ENCODE results near the gene LRIG3. TPM values are rescaled to one million over a fixed set of nuclear protein-coding genes. Genes with fewer than 3 reads are reported as not detected.

Gene LRIG3, protein sequence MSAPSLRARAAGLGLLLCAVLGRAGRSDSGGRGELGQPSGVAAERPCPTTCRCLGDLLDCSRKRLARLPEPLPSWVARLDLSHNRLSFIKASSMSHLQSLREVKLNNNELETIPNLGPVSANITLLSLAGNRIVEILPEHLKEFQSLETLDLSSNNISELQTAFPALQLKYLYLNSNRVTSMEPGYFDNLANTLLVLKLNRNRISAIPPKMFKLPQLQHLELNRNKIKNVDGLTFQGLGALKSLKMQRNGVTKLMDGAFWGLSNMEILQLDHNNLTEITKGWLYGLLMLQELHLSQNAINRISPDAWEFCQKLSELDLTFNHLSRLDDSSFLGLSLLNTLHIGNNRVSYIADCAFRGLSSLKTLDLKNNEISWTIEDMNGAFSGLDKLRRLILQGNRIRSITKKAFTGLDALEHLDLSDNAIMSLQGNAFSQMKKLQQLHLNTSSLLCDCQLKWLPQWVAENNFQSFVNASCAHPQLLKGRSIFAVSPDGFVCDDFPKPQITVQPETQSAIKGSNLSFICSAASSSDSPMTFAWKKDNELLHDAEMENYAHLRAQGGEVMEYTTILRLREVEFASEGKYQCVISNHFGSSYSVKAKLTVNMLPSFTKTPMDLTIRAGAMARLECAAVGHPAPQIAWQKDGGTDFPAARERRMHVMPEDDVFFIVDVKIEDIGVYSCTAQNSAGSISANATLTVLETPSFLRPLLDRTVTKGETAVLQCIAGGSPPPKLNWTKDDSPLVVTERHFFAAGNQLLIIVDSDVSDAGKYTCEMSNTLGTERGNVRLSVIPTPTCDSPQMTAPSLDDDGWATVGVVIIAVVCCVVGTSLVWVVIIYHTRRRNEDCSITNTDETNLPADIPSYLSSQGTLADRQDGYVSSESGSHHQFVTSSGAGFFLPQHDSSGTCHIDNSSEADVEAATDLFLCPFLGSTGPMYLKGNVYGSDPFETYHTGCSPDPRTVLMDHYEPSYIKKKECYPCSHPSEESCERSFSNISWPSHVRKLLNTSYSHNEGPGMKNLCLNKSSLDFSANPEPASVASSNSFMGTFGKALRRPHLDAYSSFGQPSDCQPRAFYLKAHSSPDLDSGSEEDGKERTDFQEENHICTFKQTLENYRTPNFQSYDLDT
- polyA plus RNA-seq (2013, experiment 1 of 2) = 15.0 TPM
- polyA plus RNA-seq (2013, experiment 2 of 2) = 14.5 TPM

DNA sequence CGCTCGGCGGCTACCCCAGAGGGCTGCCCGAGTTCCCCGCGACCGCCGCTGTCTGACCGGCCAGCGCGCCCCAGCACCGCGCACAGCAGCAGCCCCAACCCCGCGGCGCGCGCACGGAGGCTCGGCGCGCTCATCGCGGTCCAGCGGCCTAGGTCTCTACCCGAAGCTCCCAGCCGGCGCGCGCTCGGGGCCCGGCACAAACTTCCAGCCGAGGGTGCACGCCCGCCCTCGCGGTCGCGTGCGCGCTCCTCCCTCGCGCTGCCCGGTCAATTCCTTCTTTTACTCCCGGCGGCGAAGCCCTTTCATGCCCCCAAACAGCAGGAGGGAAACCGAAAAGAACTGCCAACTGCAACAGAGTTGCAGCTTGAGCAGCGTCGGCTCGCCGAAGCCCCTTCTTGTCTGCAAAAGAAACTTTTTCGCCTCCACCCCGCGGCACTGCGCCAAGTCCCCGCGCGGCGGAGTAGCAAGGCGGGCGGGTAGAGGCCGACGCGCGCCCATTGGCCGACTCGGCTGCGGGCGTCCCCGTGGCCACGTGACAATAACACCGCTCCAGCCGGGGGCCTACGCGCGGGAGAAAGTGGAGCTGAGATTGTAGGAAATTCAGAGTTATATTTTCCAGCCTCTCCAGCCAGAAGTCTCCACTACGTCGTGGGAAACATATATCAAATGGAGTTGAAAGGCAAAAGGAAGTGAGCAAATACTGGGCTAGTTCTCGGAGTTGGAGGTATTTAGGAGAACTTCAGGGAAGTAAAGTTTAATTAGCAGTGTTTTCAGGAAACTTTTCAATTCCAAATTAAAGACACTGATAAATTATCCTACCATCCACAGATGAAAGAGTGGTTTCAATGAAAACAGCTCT lies at the start of gene LRIG3:
Gene LRIG3 (minus strand): TSS at position 403 of the 859 bp plus-strand sequence. CDS start 269 bp downstream, at position 134.
- Histone ChIP-seq H3K27ac (replicated peaks; ENCODE audit: low read length) (peak within 1 kb of the TSS; percentile 94), H3K4ac (ENCODE audit: low read length) (peak within 1 kb of the TSS; percentile 37), H3K4me1 (ENCODE audit: control insufficient read depth in 2 of 2, insufficient read depth in 1 of 2, low read depth in 1 of 2, low read length in 2 of 2) (peaks cover 6 to 26% of the 10 kb centered on the region in 2 donors), H4K91ac (ENCODE audit: low read depth, low read length, poor library complexity) (no peak within 1 kb of the TSS), H3K27me3 (ENCODE audit: control insufficient read depth in 3 of 3, insufficient read depth in 3 of 3, low read depth in 1 of 3, low read length in 3 of 3) (no peaks in the 10 kb centered on the region), H2BK120ac (ENCODE audit: low read depth, low read length) (peak within 1 kb of the TSS; percentile 52), H3K23ac (ENCODE audit: low read depth, low read length, poor library complexity) (peak within 1 kb of the TSS; percentile 93), H3K4me2 (ENCODE audit: insufficient read depth, low read length, poor library complexity, severe bottlenecking) (peak within 1 kb of the TSS; percentile 86), H4K8ac (ENCODE audit: low read depth, low read length) (peak within 1 kb of the TSS; percentile 86), H2AFZ (ENCODE audit: low read length) (peak within 1 kb of the TSS; percentile 99), H3K14ac (ENCODE audit: low read length) (peak within 1 kb of the TSS; percentile 82), H2AK5ac (ENCODE audit: low read depth, low read length) (peak within 1 kb of the TSS; percentile 75), H3K18ac (ENCODE audit: low read length) (peak within 1 kb of the TSS; percentile 97), H2BK12ac (ENCODE audit: low read length) (no peak within 1 kb of the TSS), H3K36me3 (replicated peaks in 1 of 2; ENCODE audit: control insufficient read depth in 2 of 2, insufficient read depth in 2 of 2, low read length in 2 of 2) (no peaks in the 10 kb centered on the region), H3K79me1 (ENCODE audit: low read depth, low read length) (peaks cover 4% of the 10 kb centered on the region), H2BK5ac (ENCODE audit: low read length) (peak within 1 kb of the TSS; percentile 94), H2BK15ac (ENCODE audit: low read length) (peak within 1 kb of the TSS; percentile 85), H3K4me3 (ENCODE audit: low read length in 2 of 2) (peak within 1 kb of the TSS; percentile 83 to 87), H3K9me3 (replicated peaks in 1 of 2; ENCODE audit: control insufficient read depth in 2 of 2, insufficient read depth in 1 of 2, low read depth in 1 of 2, low read length in 2 of 2) (no peaks in the 10 kb centered on the region), H3K9ac (ENCODE audit: low read depth, low read length, poor library complexity) (peak within 1 kb of the TSS; percentile 91)
- no CpG with 5 or more reads among the region's 80 CpGs for WGBS, 2 donors (ENCODE audit: extremely low coverage in 2 of 2, insufficient read length in 2 of 2, insufficient replicate concordance in 1 of 2)
- peak; percentile 85 for DNase-seq (ENCODE audit: low spot score)

DNA sequence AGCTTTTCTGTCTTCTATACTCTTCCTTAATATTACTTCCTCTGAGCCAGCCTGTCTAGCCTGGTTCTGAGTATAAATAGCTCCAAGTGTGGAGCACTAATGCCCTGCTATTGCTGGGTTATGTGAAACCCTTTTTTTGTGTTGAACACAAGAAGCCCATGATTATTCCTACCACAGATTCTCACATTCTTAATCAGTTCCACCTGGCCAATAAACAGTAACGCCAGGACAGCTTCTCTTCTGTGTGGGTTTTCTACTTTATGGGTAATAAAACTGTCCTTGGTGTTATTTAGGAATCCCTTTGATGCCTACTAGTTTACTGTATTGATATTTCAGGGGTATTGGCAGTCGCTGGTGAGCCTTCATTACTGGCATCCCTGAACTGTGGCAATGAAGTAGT lies 48.9 kb upstream of the LRIG3 start:
- DNase-seq (ENCODE audit: low spot score) = no peak
- no peak overlapping the region for H3K14ac ChIP-seq (ENCODE audit: low read length)

DNA sequence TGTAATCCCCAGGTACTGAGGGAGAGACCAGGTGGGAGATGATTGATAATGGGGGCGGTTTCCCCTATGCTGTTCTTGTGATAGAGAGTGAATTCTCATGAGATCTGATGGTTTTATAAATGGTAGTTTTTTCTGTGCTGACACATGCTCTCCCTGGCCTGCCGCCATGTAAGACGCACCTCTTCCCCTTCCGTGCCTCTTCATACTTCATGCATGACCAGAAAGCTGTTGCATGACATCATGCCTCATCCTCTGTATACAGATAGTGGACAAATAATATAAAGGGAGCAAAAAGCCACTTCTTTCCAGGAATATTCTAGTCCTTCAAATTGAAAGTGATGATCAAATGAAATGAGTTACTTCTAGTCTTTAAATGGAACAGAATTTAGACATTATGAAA lies 47.3 kb upstream of the LRIG3 start:
- Histone ChIP-seq H3K4me3 (ENCODE audit: low read length in 2 of 2) (no peak overlapping the region), H2BK120ac (ENCODE audit: low read depth, low read length) (no peak overlapping the region), H2BK12ac (ENCODE audit: low read length) (no peak overlapping the region), H2BK5ac (ENCODE audit: low read length) (no peak overlapping the region), H4K91ac (ENCODE audit: low read depth, low read length, poor library complexity) (no peak overlapping the region), H2AK5ac (ENCODE audit: low read depth, low read length) (no peak overlapping the region), H3K4me1 (ENCODE audit: control insufficient read depth in 2 of 2, insufficient read depth in 1 of 2, low read depth in 1 of 2, low read length in 2 of 2) (no peaks in the 10 kb centered on the region), H2BK15ac (ENCODE audit: low read length) (no peak overlapping the region), H3K27ac (replicated peaks; ENCODE audit: low read length) (no peak overlapping the region), H3K27me3 (ENCODE audit: control insufficient read depth in 3 of 3, insufficient read depth in 3 of 3, low read depth in 1 of 3, low read length in 3 of 3) (no peaks in the 10 kb centered on the region), H4K8ac (ENCODE audit: low read depth, low read length) (no peak overlapping the region), H3K4ac (ENCODE audit: low read length) (no peak overlapping the region), H2AFZ (ENCODE audit: low read length) (no peak overlapping the region), H3K18ac (ENCODE audit: low read length) (no peak overlapping the region), H3K79me1 (ENCODE audit: low read depth, low read length) (no peaks in the 10 kb centered on the region), H3K4me2 (ENCODE audit: insufficient read depth, low read length, poor library complexity, severe bottlenecking) (no peak overlapping the region), H3K36me3 (replicated peaks in 1 of 2; ENCODE audit: control insufficient read depth in 2 of 2, insufficient read depth in 2 of 2, low read length in 2 of 2) (no peaks in the 10 kb centered on the region), H3K9me3 (replicated peaks in 1 of 2; ENCODE audit: control insufficient read depth in 2 of 2, insufficient read depth in 1 of 2, low read depth in 1 of 2, low read length in 2 of 2) (no peaks in the 10 kb centered on the region), H3K23ac (ENCODE audit: low read depth, low read length, poor library complexity) (no peak overlapping the region), H3K14ac (ENCODE audit: low read length) (no peak overlapping the region), H3K9ac (ENCODE audit: low read depth, low read length, poor library complexity) (no peak overlapping the region)
- DNase-seq (ENCODE audit: low spot score) = no peak
- no CpG with 5 or more reads among the region's 4 CpGs for WGBS, 2 donors (ENCODE audit: extremely low coverage in 2 of 2, insufficient read length in 2 of 2, insufficient replicate concordance in 1 of 2)

More for the DNA sequence above, 48.9 kb upstream of the LRIG3 start:
- no peak overlapping the region for H4K91ac ChIP-seq (ENCODE audit: low read depth, low read length, poor library complexity)
- H3K9me3 ChIP-seq (replicated peaks in 1 of 2; ENCODE audit: control insufficient read depth in 2 of 2, insufficient read depth in 1 of 2, low read depth in 1 of 2, low read length in 2 of 2) = no peaks in the 10 kb centered on the region
- no peak overlapping the region for H2BK120ac ChIP-seq (ENCODE audit: low read depth, low read length)
- H2BK12ac ChIP-seq (ENCODE audit: low read length) = no peak overlapping the region
- H3K23ac ChIP-seq (ENCODE audit: low read depth, low read length, poor library complexity) = no peak overlapping the region
- no peak overlapping the region for H3K4me2 ChIP-seq (ENCODE audit: insufficient read depth, low read length, poor library complexity, severe bottlenecking)
- no peak overlapping the region for H3K4me3 ChIP-seq (ENCODE audit: low read length in 2 of 2)
- H3K4me1 ChIP-seq (ENCODE audit: control insufficient read depth in 2 of 2, insufficient read depth in 1 of 2, low read depth in 1 of 2, low read length in 2 of 2) = no peaks in the 10 kb centered on the region
- no peaks in the 10 kb centered on the region for H3K79me1 ChIP-seq (ENCODE audit: low read depth, low read length)
- H2BK15ac ChIP-seq (ENCODE audit: low read length) = no peak overlapping the region
- no peak overlapping the region for H3K27ac ChIP-seq (replicated peaks; ENCODE audit: low read length)
- no peaks in the 10 kb centered on the region for H3K27me3 ChIP-seq (ENCODE audit: control insufficient read depth in 3 of 3, insufficient read depth in 3 of 3, low read depth in 1 of 3, low read length in 3 of 3)
- H2AFZ ChIP-seq (ENCODE audit: low read length) = no peak overlapping the region
- no peak overlapping the region for H2AK5ac ChIP-seq (ENCODE audit: low read depth, low read length)
- H3K18ac ChIP-seq (ENCODE audit: low read length) = no peak overlapping the region
- no peak overlapping the region for H3K9ac ChIP-seq (ENCODE audit: low read depth, low read length, poor library complexity)
- no peak overlapping the region for H4K8ac ChIP-seq (ENCODE audit: low read depth, low read length)
- H3K4ac ChIP-seq (ENCODE audit: low read length) = no peak overlapping the region
- WGBS, 2 donors (ENCODE audit: extremely low coverage in 2 of 2, insufficient read length in 2 of 2, insufficient replicate concordance in 1 of 2) = no CpG with 5 or more reads among the region's 2 CpGs
- H2BK5ac ChIP-seq (ENCODE audit: low read length) = no peak overlapping the region
- H3K36me3 ChIP-seq (replicated peaks in 1 of 2; ENCODE audit: control insufficient read depth in 2 of 2, insufficient read depth in 2 of 2, low read length in 2 of 2) = no peaks in the 10 kb centered on the region
